Fibroblast of mammary gland (primary cell): ENCODE data around the gene MAP4.
A peak's percentile ranks its signal among the peaks of the same experiment; 100 is the strongest.

Source experiments
- DNase-seq: peaks from one replicate; pipeline ENCODE4 v3.0.0-alpha.2; 2010; ENCODE audit warnings: low read depth
- H3K4me3 ChIP-seq: 2 replicates; pipeline ENCODE4 v1.5.1; 2011; ENCODE audit warnings: low read depth, mild to moderate bottlenecking, low read length, moderate library complexity; ENCODE audit not compliant: control insufficient read depth
- TF ChIP-seq, protein P1 (sequence below): conservative IDR thresholded peaks from 2 replicates; pipeline ENCODE4 v1.5.1; 2011; ENCODE audit warnings: low read depth, low read length, inconsistent platforms; ENCODE audit not compliant: control insufficient read depth, insufficient read depth

MAP4 gene

DNA sequence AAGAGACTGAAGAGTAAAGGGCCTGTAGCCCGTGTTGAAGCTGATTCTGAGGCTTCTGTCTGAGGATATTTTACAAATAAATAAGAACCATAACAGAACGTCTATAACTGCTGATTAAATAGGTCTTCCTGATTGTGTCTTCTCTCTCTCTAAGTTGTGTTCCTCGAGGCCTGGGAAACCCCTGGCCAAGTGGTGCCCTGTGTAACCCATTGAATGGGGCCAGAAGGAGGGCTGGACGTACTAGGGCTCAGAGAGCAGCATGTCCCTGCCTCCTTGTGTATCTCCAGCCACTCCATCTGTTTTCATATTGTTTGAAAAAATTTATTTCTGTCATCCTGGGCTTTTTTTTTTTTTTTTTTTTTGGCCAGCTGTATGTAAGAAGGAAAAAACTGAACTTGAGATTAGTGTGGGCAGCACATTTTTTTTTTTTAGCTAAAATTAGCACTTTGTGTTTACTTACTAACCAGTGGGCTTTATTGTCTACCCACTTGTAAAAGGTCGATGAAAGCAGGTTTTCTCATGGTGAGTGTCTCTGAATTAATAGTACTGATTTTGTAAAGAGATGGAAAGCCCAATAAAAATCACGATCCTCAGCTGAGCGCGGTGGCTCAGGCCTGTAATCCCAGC is 202.6 kb downstream of the MAP4 start:
- TF ChIP-seq, protein P1, sequence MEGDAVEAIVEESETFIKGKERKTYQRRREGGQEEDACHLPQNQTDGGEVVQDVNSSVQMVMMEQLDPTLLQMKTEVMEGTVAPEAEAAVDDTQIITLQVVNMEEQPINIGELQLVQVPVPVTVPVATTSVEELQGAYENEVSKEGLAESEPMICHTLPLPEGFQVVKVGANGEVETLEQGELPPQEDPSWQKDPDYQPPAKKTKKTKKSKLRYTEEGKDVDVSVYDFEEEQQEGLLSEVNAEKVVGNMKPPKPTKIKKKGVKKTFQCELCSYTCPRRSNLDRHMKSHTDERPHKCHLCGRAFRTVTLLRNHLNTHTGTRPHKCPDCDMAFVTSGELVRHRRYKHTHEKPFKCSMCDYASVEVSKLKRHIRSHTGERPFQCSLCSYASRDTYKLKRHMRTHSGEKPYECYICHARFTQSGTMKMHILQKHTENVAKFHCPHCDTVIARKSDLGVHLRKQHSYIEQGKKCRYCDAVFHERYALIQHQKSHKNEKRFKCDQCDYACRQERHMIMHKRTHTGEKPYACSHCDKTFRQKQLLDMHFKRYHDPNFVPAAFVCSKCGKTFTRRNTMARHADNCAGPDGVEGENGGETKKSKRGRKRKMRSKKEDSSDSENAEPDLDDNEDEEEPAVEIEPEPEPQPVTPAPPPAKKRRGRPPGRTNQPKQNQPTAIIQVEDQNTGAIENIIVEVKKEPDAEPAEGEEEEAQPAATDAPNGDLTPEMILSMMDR, result no peak
- DNase-seq, result no peak
- H3K4me3 ChIP-seq, result no peak overlapping the region

DNA sequence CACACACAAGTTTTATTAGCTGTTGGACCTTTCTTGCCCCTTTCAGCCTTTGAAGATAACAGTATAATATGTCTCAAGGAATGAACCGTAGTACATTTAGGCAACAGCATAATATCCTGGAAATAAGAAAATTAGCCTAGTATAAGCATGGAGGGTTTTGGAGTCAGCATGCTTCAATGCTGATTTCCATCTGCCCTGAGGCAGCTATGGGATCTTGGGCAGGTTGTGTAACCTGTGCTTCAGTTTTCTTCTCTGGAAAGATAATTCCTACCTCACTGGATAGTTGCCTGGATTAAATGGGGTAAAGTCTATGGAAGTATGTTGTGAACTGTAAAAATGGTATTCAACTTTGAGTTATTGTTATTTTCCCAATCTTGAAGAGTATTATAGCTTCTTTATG is 211.6 kb downstream of the MAP4 start:
- DNase-seq, result no peak
- no peak overlapping the region for H3K4me3 ChIP-seq
- TF ChIP-seq, protein P1, result no peak

DNA sequence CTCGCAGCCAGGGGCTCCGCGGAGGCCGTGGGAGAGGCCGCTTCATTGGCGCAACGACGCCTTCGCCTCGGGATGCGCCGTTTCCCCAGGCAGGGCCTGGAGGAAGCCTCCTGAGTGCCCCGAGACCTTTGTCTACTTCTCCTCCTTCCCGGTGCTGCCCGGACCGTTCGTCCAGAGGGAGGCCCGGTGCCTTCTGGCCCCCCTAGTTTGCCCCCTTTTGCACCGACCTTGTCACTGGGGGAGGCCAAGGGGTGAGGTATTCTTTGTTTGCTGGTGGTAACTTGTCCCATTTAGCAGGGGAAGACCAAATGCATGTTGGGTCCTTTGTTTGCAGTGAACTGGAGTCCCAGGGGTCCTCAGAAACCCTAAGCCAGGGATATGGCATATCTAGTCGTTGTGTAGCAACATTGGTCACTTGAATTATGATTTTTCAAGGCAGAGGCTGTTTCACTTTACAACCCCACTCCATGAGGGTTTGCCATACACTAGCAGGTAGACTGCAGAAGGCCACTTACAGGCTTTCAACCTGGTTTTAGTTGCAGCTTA is 212.7 kb downstream of the MAP4 start:
- peak overlapping the region; percentile 83 for H3K4me3 ChIP-seq
- TF ChIP-seq, protein P1, result no peak
- DNase-seq, result no peak

DNA sequence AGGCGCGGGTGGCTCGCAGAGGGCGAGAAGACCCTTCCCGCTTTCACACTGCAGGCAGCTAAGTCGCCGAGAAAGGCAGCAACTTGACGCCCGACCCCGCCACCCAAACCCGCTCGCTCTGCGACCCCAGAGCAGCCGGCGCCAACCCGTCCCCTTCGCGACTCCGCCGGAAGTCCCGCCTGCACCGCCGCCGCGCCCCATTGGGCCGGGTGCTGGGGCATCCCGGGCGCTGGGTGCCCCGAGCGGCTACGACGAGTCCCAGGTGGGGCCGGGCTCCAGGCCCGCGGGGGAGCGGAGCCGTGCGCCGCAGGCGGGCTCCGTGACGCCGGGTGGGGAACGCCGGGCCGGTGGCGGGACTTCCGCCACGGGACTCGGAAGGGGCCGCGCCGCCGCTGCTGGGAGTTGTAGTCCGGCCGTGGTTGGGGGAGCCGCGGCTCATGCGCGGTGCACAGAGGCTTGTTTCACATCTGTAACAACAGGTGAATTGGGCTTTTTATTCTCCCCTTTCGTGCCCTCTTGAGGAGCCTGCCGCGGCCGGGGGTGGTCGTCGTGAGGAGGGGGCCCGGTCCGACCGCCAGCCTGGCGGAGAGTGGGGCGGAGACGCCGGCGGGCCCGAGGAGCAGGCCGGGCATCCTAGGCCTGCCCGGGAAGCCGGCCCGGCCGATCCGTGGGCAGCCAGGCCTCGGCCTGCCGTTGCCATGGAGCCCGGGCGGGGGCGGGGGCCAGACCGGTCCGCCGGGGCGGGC is 213.3 kb downstream of the MAP4 start, which contains the start of gene DHX30:
Gene DHX30, plus strand, starts transcription at position 405 of the 746 bp plus-strand sequence. CDS start 7,546 bp downstream, outside the sequence.
- peak within 1 kb of the TSS; percentile 83 for H3K4me3 ChIP-seq
- TF ChIP-seq, protein P1, result no peak
- DNase-seq, result peak; percentile 78
